ENCODE data around the gene RRAD.
A peak's percentile ranks its signal among the peaks of the same experiment; 100 is the strongest.

The RRAD gene

DNA sequence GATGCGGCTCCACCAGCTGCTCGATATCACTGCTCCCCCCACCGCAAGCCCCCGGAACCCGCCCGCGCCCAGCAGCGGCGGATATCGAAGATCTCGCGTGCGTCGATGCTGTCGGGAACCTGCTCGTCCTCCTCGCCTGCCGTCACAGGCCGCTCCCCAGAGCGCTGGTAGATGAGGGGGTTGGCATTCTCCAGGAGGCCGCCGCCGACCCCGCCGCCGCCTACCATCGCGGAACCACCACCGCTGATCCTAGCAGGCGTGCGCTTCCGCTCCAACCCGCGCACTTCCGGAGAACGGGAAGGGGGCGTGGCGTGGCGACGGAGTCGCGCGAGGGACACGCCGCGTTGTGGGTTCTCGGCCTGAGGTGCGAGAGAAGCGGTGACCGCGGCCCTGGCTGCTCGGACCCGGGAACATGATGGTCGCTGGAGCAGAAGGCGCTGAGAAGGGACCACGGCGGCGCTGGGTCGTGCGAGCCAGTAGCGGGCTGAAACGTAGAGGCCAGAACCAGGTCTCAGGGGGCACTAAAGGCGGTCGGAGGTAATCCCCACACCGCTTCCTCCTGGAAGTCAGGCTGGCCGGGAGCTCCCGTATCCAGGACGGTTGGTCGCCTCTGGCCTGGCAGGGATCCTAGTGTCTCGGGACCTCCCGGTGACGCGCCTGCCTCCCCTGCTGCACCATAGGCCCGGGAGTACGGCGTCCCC lies 9.0 kb upstream of the RRAD start, which contains the start of gene CIAO2B:
CIAO2B (minus strand) TSS at position 265 of the 701 bp plus-strand sequence; CDS start at position 227, 38 bp downstream.
- peak; percentile 73 for DNase-seq (ENCODE audit: low spot score)

DNA sequence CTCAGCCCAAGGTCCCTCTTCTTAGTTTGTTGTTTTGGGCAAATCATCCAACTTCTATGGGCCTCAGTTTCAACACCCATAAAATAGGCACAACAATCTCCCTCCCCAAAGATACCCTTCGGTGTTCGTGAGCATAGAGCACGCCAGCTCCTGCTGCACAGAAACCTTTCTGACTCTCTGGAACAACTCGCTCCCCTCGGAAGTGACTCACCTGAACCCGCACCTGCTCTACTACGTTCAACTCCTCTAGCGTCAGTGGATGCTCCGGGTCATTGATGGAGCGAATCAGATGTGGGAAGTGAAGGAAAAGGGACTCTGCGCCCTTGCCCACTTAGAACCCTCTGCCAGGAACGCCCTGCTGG lies 8.4 kb upstream of the RRAD start:
- DNase-seq (ENCODE audit: low spot score), result no peak

DNA sequence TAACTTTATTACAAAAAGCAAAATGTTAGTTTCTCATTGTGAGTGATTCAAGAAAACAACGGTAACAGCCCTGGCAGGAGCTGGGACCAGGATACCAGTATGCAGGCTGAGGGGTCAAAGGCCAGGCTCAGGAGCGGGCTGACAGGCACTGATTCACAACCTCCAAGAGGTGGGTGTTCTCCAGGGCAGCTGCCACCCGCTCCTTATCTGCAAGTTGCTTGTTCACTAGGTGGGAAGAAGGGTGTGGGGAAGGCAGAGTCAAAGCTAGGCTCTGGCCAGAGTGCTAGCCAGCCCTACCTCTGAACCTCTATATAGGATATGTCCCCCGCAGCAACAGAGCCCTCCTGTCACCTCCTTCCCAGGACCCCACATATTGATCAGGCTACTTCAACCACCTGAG lies 6.7 kb upstream of the RRAD start:
- no peak for DNase-seq (ENCODE audit: low spot score)

DNA sequence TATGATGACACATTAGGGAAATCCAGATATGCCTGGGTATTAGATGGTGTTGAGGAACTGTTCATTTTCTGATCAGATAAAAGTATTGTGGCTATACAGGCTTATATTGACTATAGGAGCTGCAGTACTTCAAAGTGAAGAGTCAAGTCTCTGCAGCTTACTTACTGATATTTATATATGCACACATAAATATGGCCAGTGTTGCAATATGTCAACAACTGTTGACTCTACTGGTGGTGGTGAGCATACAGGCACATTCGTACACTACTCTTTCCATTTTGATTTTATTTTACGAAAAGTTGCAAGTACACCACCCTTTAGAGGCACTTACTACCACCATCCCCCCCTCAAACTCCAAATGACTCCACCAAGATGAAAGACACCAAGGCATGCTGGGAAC lies 6.3 kb upstream of the RRAD start:
- DNase-seq (ENCODE audit: low spot score), result no peak

DNA sequence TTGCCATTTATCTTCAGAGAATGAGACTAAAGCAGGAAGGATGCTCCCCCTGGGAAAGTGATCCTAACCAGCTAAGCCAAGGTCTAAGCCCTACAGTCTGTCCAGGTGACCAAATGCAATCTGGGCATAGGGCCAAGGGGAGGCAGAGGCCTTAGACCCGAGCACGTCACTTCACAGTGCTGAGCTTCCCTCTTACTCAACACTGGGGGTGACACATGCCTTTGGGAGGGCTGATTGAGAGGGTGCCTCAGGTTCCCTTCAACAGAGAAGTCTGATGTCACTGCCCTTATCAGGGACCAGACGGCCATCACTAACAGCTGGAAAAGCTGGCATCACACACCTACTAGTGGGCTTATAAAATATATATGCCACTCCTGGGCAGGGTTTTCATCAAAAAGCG lies 4.9 kb upstream of the RRAD start:
- no peak for DNase-seq (ENCODE audit: low spot score)

DNA sequence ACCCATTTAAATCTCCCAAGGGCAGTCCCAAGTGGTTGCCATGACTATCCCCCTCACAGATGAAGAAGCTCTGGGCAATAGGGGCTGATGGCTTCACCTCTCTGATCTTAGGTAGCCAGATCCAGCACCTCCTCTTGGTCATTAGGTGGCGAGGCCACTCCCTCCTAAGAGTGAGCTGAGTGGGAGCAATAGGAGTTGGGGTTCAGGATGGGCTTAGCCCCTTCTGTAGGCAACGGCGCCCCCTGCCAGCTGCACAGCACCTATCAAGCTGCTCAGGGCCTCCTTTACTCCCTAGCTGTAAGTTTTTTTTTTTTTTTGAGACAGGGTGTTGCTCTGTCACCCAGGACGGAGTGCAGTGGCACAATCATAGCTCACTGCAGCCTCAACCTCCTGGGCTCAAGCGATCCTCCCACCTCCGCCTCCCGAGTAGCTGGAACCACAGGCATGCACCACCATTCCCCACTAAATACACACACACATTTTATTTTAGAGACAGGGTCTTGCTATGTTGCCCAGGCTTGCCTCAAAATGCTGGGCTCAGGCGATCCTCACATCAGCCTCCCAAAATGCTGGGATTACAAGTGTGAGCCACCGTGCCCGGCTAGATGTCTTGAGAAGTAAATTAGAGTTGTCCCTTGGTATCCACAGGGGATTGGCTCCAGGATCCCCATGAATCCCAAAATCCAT lies 3.5 kb upstream of the RRAD start:
- DNase-seq (ENCODE audit: low spot score), result no peak

DNA sequence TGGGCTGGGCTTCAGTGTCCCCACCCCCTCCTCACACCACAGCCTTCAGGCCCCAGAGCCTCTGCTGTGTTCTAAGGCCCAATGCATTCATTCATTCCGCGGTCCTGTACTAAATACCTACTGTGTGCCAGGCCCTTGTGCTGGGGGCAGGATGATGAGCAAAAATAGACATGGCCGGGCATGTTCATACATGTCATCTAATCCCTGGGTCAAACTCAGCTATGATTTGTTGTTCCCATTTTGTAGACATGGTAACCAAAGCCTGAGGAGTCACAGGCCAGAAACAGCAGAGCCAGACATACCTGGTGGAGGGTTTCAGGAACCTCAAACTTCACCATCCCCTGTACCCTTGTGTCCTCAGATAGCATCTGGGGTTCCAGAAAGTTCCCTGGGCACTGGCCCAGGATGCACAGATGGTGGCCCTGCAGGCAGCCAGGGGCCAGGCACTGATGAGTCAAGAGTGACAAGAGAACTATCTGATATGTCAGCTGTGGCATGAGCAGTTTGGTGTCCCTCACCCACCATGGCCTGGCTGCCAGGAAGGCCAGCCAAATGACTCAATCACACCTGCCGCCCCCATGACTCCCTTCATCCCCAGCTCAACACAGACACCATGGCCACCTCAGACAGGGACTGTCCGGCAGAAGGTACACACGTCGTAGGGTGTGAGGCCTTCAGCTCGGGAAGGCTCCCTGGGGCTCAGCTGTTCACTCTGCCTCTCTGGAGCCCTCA lies 2.7 kb upstream of the RRAD start:
- DNase-seq (ENCODE audit: low spot score), result no peak

DNA sequence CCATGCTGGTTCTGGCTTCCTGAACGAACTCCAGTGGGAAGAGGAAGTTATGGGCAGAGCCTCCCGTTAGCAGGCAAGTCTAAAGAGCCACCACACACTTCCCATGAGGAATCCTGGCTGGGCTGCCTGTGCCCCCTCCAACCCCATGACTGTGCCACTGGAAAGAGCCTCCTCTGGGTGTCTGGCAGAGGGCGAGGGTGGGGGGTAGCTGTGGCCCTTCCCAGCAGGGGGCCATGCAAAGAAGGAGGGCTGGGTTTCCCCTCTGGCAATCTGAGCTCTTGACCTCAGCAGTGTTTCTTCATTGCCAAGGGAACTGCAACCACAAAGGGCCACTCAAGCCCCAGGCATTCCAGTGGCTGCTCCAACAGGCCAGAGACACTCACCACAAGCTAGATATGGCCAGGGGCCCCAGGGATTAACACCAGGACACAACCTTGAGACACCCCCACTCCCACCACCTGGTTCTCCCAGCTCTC lies 1.7 kb upstream of the RRAD start:
- DNase-seq (ENCODE audit: low spot score), result no peak

DNA sequence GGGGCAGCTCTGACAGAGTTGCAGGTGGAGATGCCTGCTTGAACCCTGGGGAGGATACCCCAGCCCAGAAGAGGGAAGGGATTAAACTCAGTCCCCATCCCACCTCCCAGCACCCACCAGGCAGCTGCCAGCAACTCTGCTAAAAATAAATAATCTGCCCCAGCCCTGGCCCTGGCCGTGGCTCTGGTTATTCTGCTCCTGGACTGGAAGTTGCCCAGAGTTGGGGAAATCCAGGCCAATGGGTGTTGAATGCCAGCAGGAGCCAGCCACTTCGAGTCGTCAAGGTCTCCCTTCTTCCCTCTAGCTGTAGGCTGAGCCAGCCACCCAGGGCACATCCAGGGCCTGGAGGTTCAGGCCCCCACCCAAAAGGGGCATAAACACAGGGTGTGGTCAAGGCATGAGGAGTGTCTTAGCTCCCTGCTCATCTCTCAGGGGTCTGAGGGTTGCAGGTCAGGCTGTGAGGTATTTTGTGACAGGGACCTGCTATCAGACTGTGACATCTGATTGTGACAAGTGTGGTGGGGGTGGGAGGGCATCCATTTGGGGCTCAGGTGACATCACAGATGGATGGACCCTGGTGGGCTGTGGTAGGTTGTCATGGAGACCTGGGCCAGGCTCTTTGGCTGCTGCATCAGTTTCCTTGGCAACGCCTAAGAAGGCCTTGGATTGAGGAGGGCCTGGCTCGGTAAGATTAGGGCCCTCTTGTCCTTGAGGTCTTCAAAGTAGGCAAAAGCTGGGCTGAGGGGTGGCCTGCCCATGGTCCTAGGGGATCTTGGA lies 1.0 kb upstream of the RRAD start:
- no peak for DNase-seq (ENCODE audit: low spot score)

DNA sequence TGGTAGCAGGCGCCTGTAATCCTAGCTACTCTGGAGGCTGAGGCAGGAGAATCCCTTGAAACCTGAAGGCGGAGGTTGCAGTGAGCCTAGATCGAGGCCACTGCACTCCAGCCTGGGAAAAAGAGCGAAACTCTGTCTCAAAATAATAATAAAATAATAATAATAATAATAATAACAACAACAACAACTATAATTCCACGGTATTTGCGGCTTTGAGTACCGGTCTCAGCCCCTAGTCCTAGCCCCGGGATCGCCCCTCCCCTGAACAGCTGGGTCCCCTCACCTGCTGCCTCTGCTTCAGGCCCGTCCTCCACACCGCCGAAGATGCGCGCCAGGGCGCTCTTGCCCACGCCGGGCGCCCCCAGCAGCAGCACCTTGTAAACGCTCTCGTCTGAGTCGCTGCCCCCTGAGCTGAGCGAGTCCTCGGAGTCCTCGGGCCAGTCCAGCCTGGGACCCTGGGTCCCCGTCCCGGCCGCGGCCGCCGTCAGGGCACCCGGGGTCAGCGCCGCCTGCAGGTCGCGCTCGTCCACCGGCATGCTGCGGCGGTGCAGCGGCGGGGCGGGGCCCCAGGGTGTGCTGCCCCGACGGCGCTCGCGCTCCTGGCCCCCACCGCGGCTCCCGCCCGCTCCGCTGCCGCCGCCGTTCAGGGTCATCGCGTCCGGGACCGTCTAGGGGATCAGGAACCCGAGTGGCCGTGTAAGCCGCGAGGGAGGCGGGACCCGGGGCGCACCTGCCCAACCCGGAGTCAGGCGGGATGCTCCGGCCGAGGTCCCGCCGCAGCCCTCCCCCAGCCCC lies 611 bp downstream of the RRAD start:
- no peak for DNase-seq (ENCODE audit: low spot score)

DNA sequence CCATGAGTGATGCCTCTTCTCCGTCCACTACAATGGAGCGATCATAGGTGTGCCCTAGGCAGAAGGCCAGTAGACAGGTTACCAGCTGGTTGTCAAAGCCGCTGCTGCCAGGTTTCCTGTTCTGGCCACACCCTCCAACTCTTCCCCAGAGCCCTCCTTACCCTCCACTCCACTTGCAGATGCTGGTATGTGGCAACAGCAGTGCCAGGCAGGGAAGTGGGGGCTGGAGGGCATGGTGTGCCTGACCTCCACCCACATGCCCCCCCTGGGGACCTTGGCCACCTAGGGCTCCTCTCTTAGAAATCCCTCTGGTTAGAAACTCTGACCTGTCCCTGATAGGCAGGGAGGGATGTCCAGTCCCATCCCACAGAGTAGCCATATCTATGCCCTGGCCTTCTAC lies 1.5 kb downstream of the RRAD start:
- DNase-seq (ENCODE audit: low spot score), result no peak

DNA sequence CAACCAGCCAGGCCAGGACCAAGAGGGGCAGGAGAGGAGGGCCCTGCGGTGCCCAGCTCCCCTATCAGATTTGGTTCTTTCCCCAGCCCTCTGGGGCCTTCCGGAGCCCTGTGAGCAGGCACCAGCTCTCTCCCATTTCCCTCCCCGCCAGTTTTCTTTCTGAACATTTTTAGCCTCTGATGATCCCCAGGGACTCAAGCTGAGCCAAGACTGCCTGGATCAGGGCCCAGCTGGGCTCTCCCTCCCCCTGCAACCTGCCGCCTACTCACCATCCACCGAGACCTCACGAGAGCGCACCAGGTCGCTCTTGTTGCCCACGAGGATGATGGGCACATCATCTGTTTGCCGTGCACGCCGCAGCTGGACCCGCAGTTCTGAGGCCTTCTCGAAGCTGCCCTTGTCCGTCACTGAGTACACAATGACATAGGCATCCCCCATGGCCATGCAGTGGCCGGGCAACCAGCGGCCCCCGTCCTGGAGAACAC lies 2.0 kb downstream of the RRAD start:
- no peak for DNase-seq (ENCODE audit: low spot score)

DNA sequence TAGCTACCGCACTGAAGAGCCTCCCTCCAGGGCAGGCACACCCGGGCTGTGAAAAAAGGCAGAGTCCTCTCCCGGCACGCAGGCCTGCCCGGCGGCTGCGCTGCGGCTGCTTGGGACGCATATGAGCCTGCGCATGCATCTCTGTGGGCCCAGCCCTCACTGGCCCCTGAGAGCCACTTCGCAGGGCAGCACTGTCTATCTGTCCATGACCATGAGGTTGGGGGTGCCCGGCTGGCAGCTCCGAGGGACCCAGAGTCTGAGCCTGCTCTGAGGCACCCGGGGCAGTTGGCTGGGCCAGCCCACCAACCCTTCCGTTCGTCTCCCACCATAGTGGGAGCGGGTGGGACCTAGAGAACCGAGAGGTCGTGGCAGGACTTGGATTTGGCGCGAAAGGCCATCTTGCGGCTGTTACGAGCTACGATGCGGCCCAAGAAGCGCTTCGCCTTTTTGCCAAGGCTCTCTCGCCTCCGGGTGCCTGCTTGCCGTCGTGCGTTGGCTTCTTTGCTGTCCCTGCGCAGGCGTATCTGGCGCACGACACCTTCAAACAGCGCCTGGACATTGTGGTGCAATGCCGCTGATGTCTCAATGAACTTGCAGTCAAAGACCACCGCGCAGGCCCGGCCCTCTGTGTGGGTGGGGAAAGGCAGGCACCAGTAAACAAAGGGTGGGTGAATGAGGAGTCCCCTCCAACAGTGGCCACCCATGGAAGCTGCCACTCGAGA lies 3.4 kb downstream of the RRAD start:
- DNase-seq (ENCODE audit: low spot score), result no peak

DNA sequence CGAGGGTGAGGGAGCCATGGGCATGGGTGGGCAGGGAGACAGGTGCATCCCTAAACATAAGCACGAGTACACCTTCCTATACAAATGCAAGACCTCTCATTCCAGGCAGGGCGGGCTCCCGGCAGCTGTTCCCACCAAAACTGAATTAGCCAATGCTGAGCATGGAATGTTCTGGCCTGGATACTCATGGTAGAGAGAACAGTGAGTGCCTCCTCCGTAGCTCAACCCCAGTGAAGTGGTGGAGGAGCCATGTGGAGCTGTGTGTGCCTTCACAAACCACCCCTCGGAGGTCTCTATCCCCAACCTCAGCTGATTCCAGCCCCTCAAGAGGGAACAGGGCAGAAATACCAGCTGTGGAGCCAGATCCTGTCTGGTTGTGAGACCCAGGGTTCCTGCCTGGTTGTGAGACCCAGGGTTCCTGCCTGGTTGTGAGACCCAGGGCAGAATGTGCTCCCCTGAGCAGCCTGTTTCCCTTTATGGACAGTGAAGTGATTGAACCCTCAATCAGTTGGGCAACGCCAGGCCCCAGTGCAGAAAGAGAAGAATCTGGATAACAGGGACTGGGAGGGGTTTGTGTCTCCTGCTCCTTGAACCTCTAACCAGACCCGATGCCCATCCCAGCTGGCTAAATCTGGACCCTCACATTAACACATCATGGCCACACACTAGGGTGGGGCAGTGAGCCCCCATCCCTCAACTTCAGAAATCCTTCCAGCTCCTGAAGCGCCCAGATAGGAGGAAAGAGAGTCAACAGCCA lies 4.2 kb downstream of the RRAD start:
- no peak for DNase-seq (ENCODE audit: low spot score)

DNA sequence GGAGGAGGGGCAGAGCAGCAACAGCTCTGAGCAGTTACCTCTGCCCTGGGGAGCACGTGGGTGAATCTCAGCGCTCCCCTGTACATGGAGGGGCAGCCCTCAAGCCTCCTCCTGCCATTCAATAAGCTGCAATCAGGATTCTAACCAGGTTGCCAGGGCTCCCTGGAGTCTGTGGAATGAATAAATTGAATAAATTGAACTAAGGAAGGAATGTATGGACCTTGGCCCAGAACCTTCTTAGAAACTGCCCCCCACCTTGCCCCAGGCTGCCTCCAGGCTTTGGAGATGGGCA lies 5.1 kb downstream of the RRAD start:
- no peak for DNase-seq (ENCODE audit: low spot score)

DNA sequence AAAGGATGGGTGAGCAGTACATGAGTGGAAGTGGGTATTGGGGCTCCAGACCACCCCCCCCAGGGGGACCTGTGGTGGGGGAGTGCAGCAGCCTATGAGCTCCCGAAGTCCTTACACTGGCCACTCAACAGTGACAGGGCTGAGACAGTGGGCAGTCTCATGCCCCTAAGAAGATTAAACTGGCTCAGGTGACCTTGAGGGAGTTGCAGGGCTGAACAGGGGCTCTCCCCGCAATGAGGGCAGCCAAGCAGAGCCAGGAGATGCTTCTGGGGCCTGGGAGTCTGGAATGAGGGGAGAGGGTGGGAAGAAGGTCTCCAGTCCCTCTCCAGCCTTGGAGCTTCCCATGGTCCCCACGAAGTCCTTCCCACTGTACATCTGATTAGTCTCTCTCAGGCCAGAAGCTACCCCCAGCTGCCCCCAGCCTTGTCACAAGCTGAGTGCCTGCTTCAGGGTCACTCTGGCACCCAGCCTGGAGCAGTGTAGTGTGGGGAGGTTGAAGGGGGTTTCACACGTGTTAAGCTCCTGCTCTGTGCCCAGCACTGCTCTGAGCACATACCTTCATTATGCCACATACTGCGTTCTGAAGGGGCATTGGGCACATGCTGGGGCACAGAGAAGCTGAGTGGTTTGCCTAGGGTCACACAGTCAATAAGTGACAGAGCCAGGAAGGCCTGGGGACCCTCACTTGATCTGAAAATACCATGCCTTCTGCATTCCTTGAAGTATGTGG lies 5.6 kb downstream of the RRAD start:
- no peak for DNase-seq (ENCODE audit: low spot score)

DNA sequence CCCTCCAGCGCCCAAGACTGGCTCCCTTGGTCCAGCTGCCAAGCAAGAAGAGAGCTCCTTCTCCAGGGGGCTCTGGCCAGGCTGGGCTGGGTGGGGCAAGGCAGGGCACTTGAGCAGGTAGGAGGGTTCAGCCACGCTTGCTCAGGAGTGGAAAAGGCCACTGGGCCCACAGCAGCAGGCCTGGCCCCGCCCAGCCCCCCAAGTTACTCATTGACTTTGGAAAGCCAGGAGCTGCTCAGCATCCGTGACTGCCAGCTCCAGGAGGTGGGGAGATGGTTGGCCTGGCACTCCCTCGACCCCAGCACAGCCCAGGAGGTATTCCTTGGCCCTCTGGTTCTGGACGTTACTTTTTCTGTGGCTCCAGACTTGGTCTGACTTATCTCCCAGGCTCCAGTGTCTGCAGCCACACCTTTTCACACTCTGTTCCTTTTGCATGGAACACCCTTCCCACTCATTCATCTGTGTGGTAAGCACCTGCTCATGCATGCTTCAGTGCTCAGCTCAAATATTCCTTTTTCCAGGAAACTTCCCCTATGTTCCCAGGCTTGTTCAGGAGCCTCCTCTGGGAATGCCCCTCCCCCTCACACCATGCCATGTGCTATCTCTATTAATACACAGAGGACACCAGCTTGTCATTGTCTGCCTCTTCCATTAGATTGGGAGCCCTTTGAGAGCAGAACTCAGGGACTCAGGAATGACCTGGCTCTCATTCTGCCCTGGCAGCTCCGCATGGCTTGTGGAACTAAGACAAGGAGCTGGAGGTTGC lies 6.3 kb downstream of the RRAD start, which contains the start of gene CDH16:
CDH16 (minus strand) TSS at position 83 of the 766 bp plus-strand sequence. CDS start 820 bp downstream, outside the sequence.
- no peak for DNase-seq (ENCODE audit: low spot score)

DNA sequence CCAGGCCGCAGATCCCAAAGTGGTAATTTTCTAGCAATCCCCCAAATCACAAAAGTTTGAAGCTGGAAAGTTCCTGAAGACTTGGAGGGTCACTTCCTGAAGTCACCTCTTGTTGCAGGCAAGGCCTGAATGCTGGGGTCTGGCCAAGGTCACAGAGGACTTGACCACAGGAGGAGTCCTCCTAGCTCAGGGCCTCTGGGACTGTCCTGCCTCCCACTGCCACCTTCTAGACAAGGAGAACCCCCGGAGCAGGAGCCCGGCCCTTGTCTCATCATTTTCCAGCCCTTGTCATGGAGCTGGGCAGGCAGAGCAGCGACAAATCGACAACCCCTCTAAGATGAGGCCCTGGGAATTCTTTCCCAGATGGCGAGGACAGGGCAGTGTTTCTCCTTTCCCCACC lies 7.0 kb downstream of the RRAD start:
- no peak for DNase-seq (ENCODE audit: low spot score)

DNA sequence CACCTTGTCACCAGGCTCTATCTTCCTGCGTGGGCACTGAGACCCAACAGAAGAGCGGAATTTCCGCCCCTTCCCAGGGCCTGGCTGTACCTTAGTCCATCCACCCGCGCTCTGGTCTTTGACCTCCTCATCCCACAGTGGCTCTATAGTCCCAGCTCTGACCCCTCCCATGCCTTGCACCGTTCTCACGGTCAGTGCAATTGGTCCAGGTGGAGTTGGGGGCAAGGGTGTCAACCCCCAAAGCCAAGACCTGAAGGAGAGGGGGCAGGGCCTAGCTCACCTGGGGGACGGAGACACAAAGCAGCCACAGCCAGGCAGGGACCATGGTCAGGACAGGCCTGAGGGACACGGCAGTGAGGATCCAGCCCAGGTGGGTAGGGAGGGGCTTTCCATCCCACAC lies 7.6 kb downstream of the RRAD start:
- DNase-seq (ENCODE audit: low spot score), result no peak

Data from kidney capillary endothelial cell (primary cell).